ENCODE data around the gene ASAP2.
"Not testable (repeated sequence)": the region's sequence is repeated elsewhere in the genome, so short reads cannot be mapped to it uniquely, and the experiment has no call there.

The ASAP2 gene

GRCh38 chr2:9388950-9389911 lies 182.6 kb downstream of the ASAP2 start:
- no peak for DNase-seq

- DNase-seq = no peak
Observed at GRCh38 chr2:9390151-9390850, 183.7 kb downstream of the ASAP2 start.

GRCh38 chr2:9390991-9391390 lies 184.4 kb downstream of the ASAP2 start:
- no peak for DNase-seq

GRCh38 chr2:9391961-9392720 lies 185.5 kb downstream of the ASAP2 start:
- DNase-seq = no peak

- no peak for DNase-seq
Observed at GRCh38 chr2:9392898-9393765, 186.5 kb downstream of the ASAP2 start.

GRCh38 chr2:9394816-9395215 lies 188.2 kb downstream of the ASAP2 start:
- no peak for DNase-seq

GRCh38 chr2:9397201-9397600 lies 190.6 kb downstream of the ASAP2 start:
- no peak for DNase-seq

GRCh38 chr2:9398251-9398650 lies 191.6 kb downstream of the ASAP2 start:
- DNase-seq = not testable (repeated sequence)

- no peak for DNase-seq
Observed at GRCh38 chr2:9398881-9399780, 192.5 kb downstream of the ASAP2 start.

GRCh38 chr2:9400268-9401058 lies 193.9 kb downstream of the ASAP2 start:
- no peak for DNase-seq

GRCh38 chr2:9401059-9401547 lies 194.5 kb downstream of the ASAP2 start:
- no peak for DNase-seq

GRCh38 chr2:9401646-9402371 lies 195.2 kb downstream of the ASAP2 start:
- no peak for DNase-seq

GRCh38 chr2:9403924-9404323 lies 197.3 kb downstream of the ASAP2 start:
- DNase-seq = no peak

- no peak for DNase-seq
Observed at GRCh38 chr2:9404451-9404850, 197.8 kb downstream of the ASAP2 start.

GRCh38 chr2:9405636-9406035 lies 199.0 kb downstream of the ASAP2 start:
- DNase-seq = peak; percentile 30

- no peak for DNase-seq
Observed at GRCh38 chr2:9406529-9407362, 200.1 kb downstream of the ASAP2 start.

- DNase-seq = no peak
Observed at GRCh38 chr2:9407363-9407811, 200.8 kb downstream of the ASAP2 start.

- DNase-seq = peak; percentile 16
Observed at GRCh38 chr2:9408641-9409151, 202.1 kb downstream of the ASAP2 start.
